K562 (cell line): ENCODE data around the gene ZNF490. TPM values are rescaled to one million over a fixed set of nuclear protein-coding genes. Genes with fewer than 3 reads are reported as not detected.

Experiments
- CBX1 ChIP-seq: sonication (generic); IDR thresholded peaks from 2 replicates; pipeline ENCODE4 v1.6.1; 2016; ENCODE audit warnings: antibody characterized with exemption, low read depth, mild to moderate bottlenecking
- E2F6 ChIP-seq, 2 experiments: IDR thresholded peaks; 2 replicates each; pipeline ENCODE4 v1.6.1; 2011; ENCODE audit warnings: borderline replicate concordance in 1 of 2, control low read depth in 1 of 2, low read depth in 1 of 2, low read length in 1 of 2, mild to moderate bottlenecking in 1 of 2, mixed read lengths in 1 of 2, moderate library complexity in 1 of 2; ENCODE audit not compliant: insufficient read depth in 1 of 2, insufficient read length in 1 of 2, poor library complexity in 1 of 2, severe bottlenecking in 1 of 2; ENCODE audit errors: extremely low read depth in 1 of 2
- E2F8 ChIP-seq: fragments of 450-650 bp; IDR thresholded peaks from 2 replicates; pipeline ENCODE4 v1.7.1; 2018; ENCODE audit warnings: mild to moderate bottlenecking, low read depth; ENCODE audit not compliant: partially characterized antibody
- HMGN3 ChIP-seq: IDR thresholded peaks from 2 replicates; pipeline ENCODE4 v1.6.1; 2011; ENCODE audit warnings: borderline replicate concordance, low read depth, mild to moderate bottlenecking, mixed read lengths, low read length; ENCODE audit not compliant: insufficient read length; ENCODE audit errors: extremely low read depth
- RUNX1 ChIP-seq: sonication (generic); IDR thresholded peaks from 2 replicates; pipeline ENCODE4 v1.6.1; 2016; ENCODE audit warnings: antibody characterized with exemption, low read depth
- ZFP36 ChIP-seq: fragments of 150-350 bp; IDR thresholded peaks from 2 replicates; pipeline ENCODE4 v1.6.1; 2018; ENCODE audit warnings: low read length, low read depth; ENCODE audit not compliant: partially characterized antibody
- ZNF584 ChIP-seq: fragments of 200-800 bp; sonication (Bioruptor generic); IDR thresholded peaks from 2 replicates; pipeline ENCODE4 v1.6.1; 2016; ENCODE audit warnings: low read depth, mild to moderate bottlenecking, missing genetic modification characterization, missing compliant biosample characterization
- polyA plus RNA-seq, 8 experiments: library from polyadenylated mRNA; depleted of rRNA in 4 of 8; stranded (reverse) in 5 of 8; unstranded in 3 of 8; fragments of >200 nt; fragmentation: Nextera tagmentation in 2 of 8; fragmentation: Illumina TruSeq in 1 of 8; extraction: Ambion mirVana in 2 of 8; extraction: Trizol in 1 of 8; gene quantifications; 2 replicates each; pipeline versions ENCODE4 v1.2.1 to v1.2.3, GENCODE V29; 2011 to 2014; ENCODE audit warnings: inconsistent platforms in 1 of 8, missing spikeins in 1 of 8
- total RNA-seq, 7 experiments: library from RNA; depleted of rRNA in 6 of 7; stranded (reverse); fragments of >200 nt in 6 of 7; fragmentation: Illumina TruSeq in 2 of 7; extraction: Trizol in 2 of 7; gene quantifications; 2 replicates each; pipeline versions ENCODE4 v1.2.1 to v1.2.3, GENCODE V29; 2011 to 2021; ENCODE audit warnings: low replicate concordance in 1 of 7
- TF ChIP-seq, protein P1 (sequence below): fragments of 450-650 bp; IDR thresholded peaks from 2 replicates; pipeline ENCODE4 v1.6.1; 2016; ENCODE audit warnings: mild to moderate bottlenecking, moderate library complexity

ZNF490 gene
- total and polyA plus RNA-seq, 9 of the 15 experiments (the other 6 are each of a cell fraction or from before 2014, with no cell fraction given): 0.90 to 8.3 (median 4.4) TPM

GRCh38 chr19:12639901-12640613 lies 29.4 kb upstream of the ZNF490 start (continued):
- TF ChIP-seq E2F8: no peak
- TF ChIP-seq, protein P1, sequence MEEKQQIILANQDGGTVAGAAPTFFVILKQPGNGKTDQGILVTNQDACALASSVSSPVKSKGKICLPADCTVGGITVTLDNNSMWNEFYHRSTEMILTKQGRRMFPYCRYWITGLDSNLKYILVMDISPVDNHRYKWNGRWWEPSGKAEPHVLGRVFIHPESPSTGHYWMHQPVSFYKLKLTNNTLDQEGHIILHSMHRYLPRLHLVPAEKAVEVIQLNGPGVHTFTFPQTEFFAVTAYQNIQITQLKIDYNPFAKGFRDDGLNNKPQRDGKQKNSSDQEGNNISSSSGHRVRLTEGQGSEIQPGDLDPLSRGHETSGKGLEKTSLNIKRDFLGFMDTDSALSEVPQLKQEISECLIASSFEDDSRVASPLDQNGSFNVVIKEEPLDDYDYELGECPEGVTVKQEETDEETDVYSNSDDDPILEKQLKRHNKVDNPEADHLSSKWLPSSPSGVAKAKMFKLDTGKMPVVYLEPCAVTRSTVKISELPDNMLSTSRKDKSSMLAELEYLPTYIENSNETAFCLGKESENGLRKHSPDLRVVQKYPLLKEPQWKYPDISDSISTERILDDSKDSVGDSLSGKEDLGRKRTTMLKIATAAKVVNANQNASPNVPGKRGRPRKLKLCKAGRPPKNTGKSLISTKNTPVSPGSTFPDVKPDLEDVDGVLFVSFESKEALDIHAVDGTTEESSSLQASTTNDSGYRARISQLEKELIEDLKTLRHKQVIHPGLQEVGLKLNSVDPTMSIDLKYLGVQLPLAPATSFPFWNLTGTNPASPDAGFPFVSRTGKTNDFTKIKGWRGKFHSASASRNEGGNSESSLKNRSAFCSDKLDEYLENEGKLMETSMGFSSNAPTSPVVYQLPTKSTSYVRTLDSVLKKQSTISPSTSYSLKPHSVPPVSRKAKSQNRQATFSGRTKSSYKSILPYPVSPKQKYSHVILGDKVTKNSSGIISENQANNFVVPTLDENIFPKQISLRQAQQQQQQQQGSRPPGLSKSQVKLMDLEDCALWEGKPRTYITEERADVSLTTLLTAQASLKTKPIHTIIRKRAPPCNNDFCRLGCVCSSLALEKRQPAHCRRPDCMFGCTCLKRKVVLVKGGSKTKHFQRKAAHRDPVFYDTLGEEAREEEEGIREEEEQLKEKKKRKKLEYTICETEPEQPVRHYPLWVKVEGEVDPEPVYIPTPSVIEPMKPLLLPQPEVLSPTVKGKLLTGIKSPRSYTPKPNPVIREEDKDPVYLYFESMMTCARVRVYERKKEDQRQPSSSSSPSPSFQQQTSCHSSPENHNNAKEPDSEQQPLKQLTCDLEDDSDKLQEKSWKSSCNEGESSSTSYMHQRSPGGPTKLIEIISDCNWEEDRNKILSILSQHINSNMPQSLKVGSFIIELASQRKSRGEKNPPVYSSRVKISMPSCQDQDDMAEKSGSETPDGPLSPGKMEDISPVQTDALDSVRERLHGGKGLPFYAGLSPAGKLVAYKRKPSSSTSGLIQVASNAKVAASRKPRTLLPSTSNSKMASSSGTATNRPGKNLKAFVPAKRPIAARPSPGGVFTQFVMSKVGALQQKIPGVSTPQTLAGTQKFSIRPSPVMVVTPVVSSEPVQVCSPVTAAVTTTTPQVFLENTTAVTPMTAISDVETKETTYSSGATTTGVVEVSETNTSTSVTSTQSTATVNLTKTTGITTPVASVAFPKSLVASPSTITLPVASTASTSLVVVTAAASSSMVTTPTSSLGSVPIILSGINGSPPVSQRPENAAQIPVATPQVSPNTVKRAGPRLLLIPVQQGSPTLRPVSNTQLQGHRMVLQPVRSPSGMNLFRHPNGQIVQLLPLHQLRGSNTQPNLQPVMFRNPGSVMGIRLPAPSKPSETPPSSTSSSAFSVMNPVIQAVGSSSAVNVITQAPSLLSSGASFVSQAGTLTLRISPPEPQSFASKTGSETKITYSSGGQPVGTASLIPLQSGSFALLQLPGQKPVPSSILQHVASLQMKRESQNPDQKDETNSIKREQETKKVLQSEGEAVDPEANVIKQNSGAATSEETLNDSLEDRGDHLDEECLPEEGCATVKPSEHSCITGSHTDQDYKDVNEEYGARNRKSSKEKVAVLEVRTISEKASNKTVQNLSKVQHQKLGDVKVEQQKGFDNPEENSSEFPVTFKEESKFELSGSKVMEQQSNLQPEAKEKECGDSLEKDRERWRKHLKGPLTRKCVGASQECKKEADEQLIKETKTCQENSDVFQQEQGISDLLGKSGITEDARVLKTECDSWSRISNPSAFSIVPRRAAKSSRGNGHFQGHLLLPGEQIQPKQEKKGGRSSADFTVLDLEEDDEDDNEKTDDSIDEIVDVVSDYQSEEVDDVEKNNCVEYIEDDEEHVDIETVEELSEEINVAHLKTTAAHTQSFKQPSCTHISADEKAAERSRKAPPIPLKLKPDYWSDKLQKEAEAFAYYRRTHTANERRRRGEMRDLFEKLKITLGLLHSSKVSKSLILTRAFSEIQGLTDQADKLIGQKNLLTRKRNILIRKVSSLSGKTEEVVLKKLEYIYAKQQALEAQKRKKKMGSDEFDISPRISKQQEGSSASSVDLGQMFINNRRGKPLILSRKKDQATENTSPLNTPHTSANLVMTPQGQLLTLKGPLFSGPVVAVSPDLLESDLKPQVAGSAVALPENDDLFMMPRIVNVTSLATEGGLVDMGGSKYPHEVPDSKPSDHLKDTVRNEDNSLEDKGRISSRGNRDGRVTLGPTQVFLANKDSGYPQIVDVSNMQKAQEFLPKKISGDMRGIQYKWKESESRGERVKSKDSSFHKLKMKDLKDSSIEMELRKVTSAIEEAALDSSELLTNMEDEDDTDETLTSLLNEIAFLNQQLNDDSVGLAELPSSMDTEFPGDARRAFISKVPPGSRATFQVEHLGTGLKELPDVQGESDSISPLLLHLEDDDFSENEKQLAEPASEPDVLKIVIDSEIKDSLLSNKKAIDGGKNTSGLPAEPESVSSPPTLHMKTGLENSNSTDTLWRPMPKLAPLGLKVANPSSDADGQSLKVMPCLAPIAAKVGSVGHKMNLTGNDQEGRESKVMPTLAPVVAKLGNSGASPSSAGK: peak; percentile 73
- peak; percentile 59; the same call in 1 of the 2 replicates for TF ChIP-seq CBX1
- TF ChIP-seq ZNF584 (CRISPR knock-in tag): no peak
- 0 out of 2 replicates have a peak, but pooled peaks have one; percentile 45 for TF ChIP-seq RUNX1
- no peak for TF ChIP-seq ZFP36
- TF ChIP-seq HMGN3: peak; percentile 27
- TF ChIP-seq E2F6 (IDR thresholded peaks at IDR 0.05; ENCODE audit: borderline replicate concordance in 1 of 2, extremely low read depth in 1 of 2, insufficient read depth in 1 of 2, insufficient read length in 1 of 2, low read depth in 1 of 2, low read length in 1 of 2, poor library complexity in 1 of 2, severe bottlenecking in 1 of 2): peak; percentile 66 to 78
